Psoas muscle (tissue), 8 donors: ENCODE data around the gene MEDAG. TPM values are rescaled to one million over a fixed set of nuclear protein-coding genes. Genes with fewer than 3 reads are reported as not detected.
"Not testable (repeated sequence)": the region's sequence is repeated elsewhere in the genome, so short reads cannot be mapped to it uniquely, and the experiment has no call there.

Source experiments
- ATAC-seq, 4 donors: fragments of 200-7000 bp; cut with Tn5 transposase; one replicate each; pipeline ENCODE4 v1.9.1; 2020; ENCODE audit warnings: moderate library complexity in 3 of 4, mild to moderate bottlenecking in 2 of 4
- DNase-seq, 2 donors: peaks; one replicate each; pipeline ENCODE4 v3.0.0-alpha.2; 2020
- H3K27ac ChIP-seq: fragments of 200-600 bp; one replicate; pipeline ENCODE4 v1.8.0; 2022
- H3K27me3 ChIP-seq, 3 donors: fragments of 200-600 bp in 1 of 3; one replicate each; pipeline versions ENCODE4 v1.6.1 to v1.8.0; 2013 to 2022; ENCODE audit warnings: low read length in 2 of 3, mild to moderate bottlenecking in 2 of 3, moderate library complexity in 1 of 3; ENCODE audit not compliant: insufficient read depth in 3 of 3
- H3K36me3 ChIP-seq, 2 donors: fragments of 200-600 bp in 1 of 2; one replicate each; pipeline versions ENCODE4 v1.6.1 to v1.8.0; 2013 to 2022; ENCODE audit warnings: low read depth in 1 of 2, mild to moderate bottlenecking in 1 of 2, moderate library complexity in 1 of 2; ENCODE audit not compliant: insufficient read depth in 1 of 2
- H3K4me1 ChIP-seq: fragments of 200-600 bp; one replicate; pipeline ENCODE4 v1.8.0; 2022
- H3K4me3 ChIP-seq: fragments of 200-600 bp; one replicate; pipeline ENCODE4 v1.8.0; 2022; ENCODE audit warnings: mild to moderate bottlenecking
- H3K9me3 ChIP-seq: fragments of 200-600 bp; one replicate; pipeline ENCODE4 v1.8.0; 2022
- WGBS, 3 donors: extraction: QIAGEN DNeasy Blood & Tissue Kit; methylation state at CpG; one replicate each; pipeline versions ENCODE4 v1.1.6 to v1.1.7; 2013; 5-methylcytosine and 5-hydroxymethylcytosine counted together
- intact Hi-C, 2 donors: fragments of 100-400 bp; cut with DNase I; formaldehyde crosslinking; loops; one replicate each; pipeline versions ENCODE4 v1.11.0 to v1.14.2; 2022
- polyA plus RNA-seq, 3 donors: library from polyadenylated mRNA; stranded (reverse); fragments of 200-250 nt; gene quantifications; one replicate each; pipeline ENCODE4 v1.2.3, GENCODE V29; 2013
- total RNA-seq, 4 donors: library from RNA; stranded (reverse); fragmentation: NEBNext Ultra II Directional in 2 of 4; extraction: Animal tissue kit (Norgen Biotek cat#: 25700) in 2 of 4; gene quantifications; one replicate each; pipeline versions ENCODE4 v1.2.1 to v1.2.4, GENCODE V29; 2021 to 2023
- TF ChIP-seq, protein P1 (sequence below): fragments of 200-600 bp; IDR thresholded peaks from one replicate; pipeline ENCODE4 v1.8.0; 2022; ENCODE audit warnings: antibody characterized with exemption
- donor health status: healthy with polysubstance abuse.
- donor health status: DM: no; HTN: no; CAD: no; lungs with moderate emphysema.
- donor health status: Bipolar disorder and iron deficiency.
- donor health status: healthy.
- donor health status: DM: yes; HTN: yes; CAD: no.
- donor health status: DM: no; HTN: no; CAD: no.
- donor health status: DM: no; HTN: no; CAD: no.
- donor health status: DM: yes; HTN: yes; CAD: no.

Gene MEDAG
- total and polyA plus RNA-seq, 7 donors, result 4.6 to 13.7 (median 7.8) TPM

DNA sequence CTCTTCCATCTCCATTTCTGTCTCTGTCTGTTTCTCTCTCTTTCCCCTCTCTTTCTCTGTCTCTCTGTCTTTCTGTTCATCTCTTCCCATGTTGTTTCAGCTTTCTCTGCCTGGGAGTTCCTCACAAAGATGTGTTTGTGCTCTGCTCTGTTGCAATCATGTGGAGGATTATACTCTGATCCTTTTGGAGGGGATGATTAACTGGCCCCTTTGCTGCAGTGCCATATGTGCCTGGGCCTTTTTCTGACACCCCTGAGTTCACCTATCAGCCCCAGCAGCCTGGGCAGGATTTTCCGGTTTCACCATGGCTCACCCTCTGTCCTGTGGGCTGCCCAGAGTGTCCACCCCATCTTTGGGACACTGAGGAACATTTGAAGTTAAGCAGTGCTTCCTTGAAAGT is 17.3 kb downstream of the MEDAG start:
- ATAC-seq, result no peak
- peaks cover 0 to 3% of the 10 kb centered on the region in 2 donors for H3K36me3 ChIP-seq

DNA sequence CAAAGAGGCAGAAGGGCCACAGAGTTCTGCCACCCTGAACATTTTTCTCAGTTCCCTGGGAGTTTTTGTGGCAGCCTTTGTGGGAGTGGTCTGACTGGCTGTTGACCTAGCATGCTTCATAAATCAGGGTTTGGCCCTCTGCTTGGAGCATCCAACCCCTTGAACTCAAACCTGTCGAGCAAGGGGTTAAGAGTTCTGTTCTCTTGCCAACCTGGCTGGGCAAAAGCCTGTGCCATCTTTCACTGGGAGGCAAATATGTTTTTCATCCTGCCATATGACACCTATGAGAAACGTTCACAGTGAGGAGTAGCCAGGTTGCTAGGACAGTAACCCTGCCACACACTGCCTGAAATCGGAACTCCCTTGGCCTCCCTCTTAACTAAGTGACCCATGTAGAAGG is 18.6 kb downstream of the MEDAG start:
- intact Hi-C loops, result no loop called here
- H3K4me1 ChIP-seq, result no peaks in the 10 kb centered on the region
- no peak overlapping the region for H3K4me3 ChIP-seq
- H3K27me3 ChIP-seq, result no peaks in the 10 kb centered on the region
- H3K36me3 ChIP-seq, result peaks cover 0 to 3% of the 10 kb centered on the region in 2 donors
- TF ChIP-seq, protein P1, sequence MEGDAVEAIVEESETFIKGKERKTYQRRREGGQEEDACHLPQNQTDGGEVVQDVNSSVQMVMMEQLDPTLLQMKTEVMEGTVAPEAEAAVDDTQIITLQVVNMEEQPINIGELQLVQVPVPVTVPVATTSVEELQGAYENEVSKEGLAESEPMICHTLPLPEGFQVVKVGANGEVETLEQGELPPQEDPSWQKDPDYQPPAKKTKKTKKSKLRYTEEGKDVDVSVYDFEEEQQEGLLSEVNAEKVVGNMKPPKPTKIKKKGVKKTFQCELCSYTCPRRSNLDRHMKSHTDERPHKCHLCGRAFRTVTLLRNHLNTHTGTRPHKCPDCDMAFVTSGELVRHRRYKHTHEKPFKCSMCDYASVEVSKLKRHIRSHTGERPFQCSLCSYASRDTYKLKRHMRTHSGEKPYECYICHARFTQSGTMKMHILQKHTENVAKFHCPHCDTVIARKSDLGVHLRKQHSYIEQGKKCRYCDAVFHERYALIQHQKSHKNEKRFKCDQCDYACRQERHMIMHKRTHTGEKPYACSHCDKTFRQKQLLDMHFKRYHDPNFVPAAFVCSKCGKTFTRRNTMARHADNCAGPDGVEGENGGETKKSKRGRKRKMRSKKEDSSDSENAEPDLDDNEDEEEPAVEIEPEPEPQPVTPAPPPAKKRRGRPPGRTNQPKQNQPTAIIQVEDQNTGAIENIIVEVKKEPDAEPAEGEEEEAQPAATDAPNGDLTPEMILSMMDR, result no peak
- H3K27ac ChIP-seq, result no peak overlapping the region
- no peak for DNase-seq
- no peak for ATAC-seq
- WGBS, 3 donors, result 37 to 40% (median 38%) methylated on average over 3 of the region's 3 CpGs
- H3K9me3 ChIP-seq, result no peaks in the 10 kb centered on the region

More for the DNA sequence above, 17.3 kb downstream of the MEDAG start:
- Histone ChIP-seq H3K4me3 (no peak overlapping the region), H3K27ac (no peak overlapping the region), H3K27me3 (no peaks in the 10 kb centered on the region), H3K4me1 (no peaks in the 10 kb centered on the region), H3K9me3 (no peaks in the 10 kb centered on the region)
- intact Hi-C loops, result no loop called here
- DNase-seq, result no peak
- 83 to 100% (median 94%) methylated on average over 1 of the region's 1 CpG for WGBS, 3 donors
- TF ChIP-seq, protein P1, result no peak

DNA sequence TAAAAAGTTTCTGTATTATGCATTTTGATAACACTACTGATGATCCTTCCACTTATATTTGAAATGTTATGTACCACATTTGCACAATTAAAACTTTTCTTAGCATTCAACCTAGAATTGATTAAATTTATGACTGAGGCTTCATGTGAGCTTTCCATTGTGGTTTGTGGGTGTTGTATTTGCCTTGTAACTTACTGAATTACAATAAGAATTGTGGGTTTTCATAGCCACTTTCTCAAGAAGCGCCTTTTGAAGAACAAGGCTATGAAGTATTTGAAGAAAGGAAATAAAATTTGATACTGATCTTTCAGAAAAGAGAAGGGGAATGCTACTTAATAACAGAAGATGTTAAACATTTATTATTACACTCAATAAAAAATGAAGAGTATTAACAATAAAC is 19.4 kb downstream of the MEDAG start:
- peaks cover 0 to 3% of the 10 kb centered on the region in 2 donors for H3K36me3 ChIP-seq
- no peaks in the 10 kb centered on the region for H3K9me3 ChIP-seq
- no peak overlapping the region for H3K4me3 ChIP-seq
- TF ChIP-seq, protein P1, result no peak
- ATAC-seq, result no peak
- intact Hi-C loops, result no loop called here
- 86 to 96% (median 90%) methylated on average over 1 of the region's 1 CpG for WGBS, 3 donors
- H3K27me3 ChIP-seq, result no peaks in the 10 kb centered on the region
- no peak overlapping the region for H3K27ac ChIP-seq
- no peaks in the 10 kb centered on the region for H3K4me1 ChIP-seq
- DNase-seq, result no peak

DNA sequence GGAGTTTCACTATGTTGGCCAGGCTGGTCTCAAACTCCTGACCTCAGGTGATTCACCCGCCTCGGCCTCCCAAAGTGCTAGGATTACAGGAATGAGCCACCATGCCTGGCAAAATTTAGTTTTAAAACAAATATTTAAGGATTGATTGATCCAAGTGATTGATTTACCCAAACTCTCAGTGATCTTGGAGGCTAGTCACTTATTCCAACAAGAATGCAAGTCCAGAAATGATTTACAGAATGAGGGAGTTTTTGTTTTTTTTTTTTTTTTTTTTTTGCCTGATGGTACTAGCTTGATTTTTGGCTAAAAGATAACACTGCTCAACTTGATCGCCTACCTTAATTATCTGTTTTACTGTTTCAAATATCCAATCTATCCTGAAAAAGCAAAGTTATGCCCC is 20.7 kb downstream of the MEDAG start:
- ATAC-seq (no peak), DNase-seq (no peak)
- Histone ChIP-seq H3K4me1 (no peaks in the 10 kb centered on the region), H3K4me3 (no peak overlapping the region), H3K27ac (no peak overlapping the region), H3K27me3 (no peaks in the 10 kb centered on the region), H3K9me3 (no peaks in the 10 kb centered on the region), H3K36me3 (peaks cover 0 to 3% of the 10 kb centered on the region in 2 donors)
- TF ChIP-seq, protein P1, result no peak
- intact Hi-C loops, result no loop called here
- WGBS, 3 donors, result 92 to 95% (median 94%) methylated on average over 3 of the region's 3 CpGs

DNA sequence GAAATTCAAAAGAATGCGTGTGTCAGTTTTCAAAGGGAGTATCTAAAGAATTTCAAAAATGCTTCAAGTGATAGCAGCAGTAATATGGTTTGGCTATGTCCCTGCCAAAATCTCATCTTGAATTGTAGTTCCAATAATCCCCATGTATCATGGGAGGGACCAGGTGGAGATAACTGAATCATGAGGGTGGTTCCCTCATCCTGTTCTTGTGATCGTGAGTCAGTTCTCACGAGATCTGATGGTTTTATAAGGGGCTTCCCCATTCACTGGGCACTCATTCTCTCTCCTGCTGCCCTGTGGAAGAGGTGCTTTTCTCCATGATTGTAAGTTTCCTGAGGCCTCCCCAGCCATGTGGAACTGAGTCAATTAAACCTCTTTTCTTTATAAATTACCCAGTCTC is 21.1 kb downstream of the MEDAG start:
- ATAC-seq, H3K9me3 ChIP-seq, intact Hi-C loops, H3K27ac ChIP-seq, H3K4me1 ChIP-seq, DNase-seq, H3K27me3 ChIP-seq, H3K36me3 ChIP-seq, H3K4me3 ChIP-seq: not testable (repeated sequence)
- 74 to 86% (median 78%) methylated on average over 3 of the region's 3 CpGs for WGBS, 3 donors
